ENCODE data around the gene SPSB1.

Gene SPSB1

GRCh38 chr1:9248341-9249262 is 44.1 kb upstream of the SPSB1 start:
- no CpG with 5 or more reads among the region's 21 CpGs for WGBS (ENCODE audit: extremely low coverage, insufficient coverage, insufficient read length)

GRCh38 chr1:9249263-9249533 is 43.5 kb upstream of the SPSB1 start:
- DNase-seq, result no peak
- Histone ChIP-seq H4K12ac (ENCODE audit: low read depth, low read length) (no peak overlapping the region), H3K4me2 (ENCODE audit: low read length) (no peak overlapping the region), H3K27me3 (ENCODE audit: insufficient read depth, low read length) (no peaks in the 10 kb centered on the region), H4K91ac (ENCODE audit: low read depth, low read length) (no peak overlapping the region), H3K79me1 (ENCODE audit: low read length) (no peaks in the 10 kb centered on the region), H3K14ac (ENCODE audit: low read length) (no peak overlapping the region), H3K36me3 (ENCODE audit: control insufficient read depth in 1 of 2, insufficient read depth in 2 of 2, low read length in 2 of 2) (peaks cover 10 to 12% of the 10 kb centered on the region in 2 experiments), H3K4me1 (ENCODE audit: control insufficient read depth in 1 of 2, insufficient read depth in 2 of 2, low read length in 2 of 2) (peaks cover 0 to 10% of the 10 kb centered on the region in 2 experiments), H4K8ac (ENCODE audit: low read depth, low read length) (no peak overlapping the region), H3K4me3 (ENCODE audit: low read depth, low read length) (no peak overlapping the region), H2BK12ac (ENCODE audit: low read length) (no peak overlapping the region), H3K9ac (ENCODE audit: low read length) (no peak overlapping the region), H3K79me2 (ENCODE audit: control insufficient read depth, insufficient read depth, low read length, poor library complexity) (no peaks in the 10 kb centered on the region), H3K9me3 (ENCODE audit: insufficient read depth, low read depth, low read length) (no peaks in the 10 kb centered on the region), H2BK5ac (ENCODE audit: low read depth, low read length, poor library complexity) (no peak overlapping the region), H3K23ac (ENCODE audit: low read length) (no peak overlapping the region), H2BK120ac (ENCODE audit: insufficient read depth, low read length, poor library complexity) (no peak overlapping the region), H3K4ac (ENCODE audit: low read depth, low read length) (no peak overlapping the region), H2AFZ (ENCODE audit: insufficient read depth, low read length, poor library complexity) (no peak overlapping the region), H2AK5ac (ENCODE audit: low read length) (no peak overlapping the region), H3K27ac (ENCODE audit: low read depth, low read length) (no peak overlapping the region), H3K18ac (ENCODE audit: low read length) (no peak overlapping the region)
- WGBS (ENCODE audit: extremely low coverage, insufficient coverage, insufficient read length), result no CpG with 5 or more reads among the region's 3 CpGs

More at GRCh38 chr1:9248341-9249262, 44.1 kb upstream of the SPSB1 start:
- H3K27me3 ChIP-seq (ENCODE audit: insufficient read depth, low read length), result no peaks in the 10 kb centered on the region
- H3K27ac ChIP-seq (ENCODE audit: low read depth, low read length), result no peak overlapping the region
- H3K18ac ChIP-seq (ENCODE audit: low read length), result no peak overlapping the region
- no peak overlapping the region for H3K14ac ChIP-seq (ENCODE audit: low read length)
- no peak overlapping the region for H3K23ac ChIP-seq (ENCODE audit: low read length)
- no peak overlapping the region for H4K8ac ChIP-seq (ENCODE audit: low read depth, low read length)
- H2BK120ac ChIP-seq (ENCODE audit: insufficient read depth, low read length, poor library complexity), result no peak overlapping the region
- no peak for DNase-seq
- H4K12ac ChIP-seq (ENCODE audit: low read depth, low read length), result no peak overlapping the region
- H3K4me3 ChIP-seq (ENCODE audit: low read depth, low read length), result no peak overlapping the region
- no peak overlapping the region for H2BK12ac ChIP-seq (ENCODE audit: low read length)
- peaks cover 10 to 12% of the 10 kb centered on the region in 2 experiments for H3K36me3 ChIP-seq (ENCODE audit: control insufficient read depth in 1 of 2, insufficient read depth in 2 of 2, low read length in 2 of 2)
- H2AFZ ChIP-seq (ENCODE audit: insufficient read depth, low read length, poor library complexity), result no peak overlapping the region
- H3K4ac ChIP-seq (ENCODE audit: low read depth, low read length), result no peak overlapping the region
- H4K91ac ChIP-seq (ENCODE audit: low read depth, low read length), result no peak overlapping the region
- H3K79me1 ChIP-seq (ENCODE audit: low read length), result no peaks in the 10 kb centered on the region
- no peaks in the 10 kb centered on the region for H3K79me2 ChIP-seq (ENCODE audit: control insufficient read depth, insufficient read depth, low read length, poor library complexity)
- no peaks in the 10 kb centered on the region for H3K9me3 ChIP-seq (ENCODE audit: insufficient read depth, low read depth, low read length)
- H3K4me2 ChIP-seq (ENCODE audit: low read length), result no peak overlapping the region
- peaks cover 0 to 8% of the 10 kb centered on the region in 2 experiments for H3K4me1 ChIP-seq (ENCODE audit: control insufficient read depth in 1 of 2, insufficient read depth in 2 of 2, low read length in 2 of 2)
- H2AK5ac ChIP-seq (ENCODE audit: low read length), result no peak overlapping the region
- H3K9ac ChIP-seq (ENCODE audit: low read length), result no peak overlapping the region
- H2BK5ac ChIP-seq (ENCODE audit: low read depth, low read length, poor library complexity), result no peak overlapping the region

GRCh38 chr1:9249534-9250410 is 42.9 kb upstream of the SPSB1 start:
- Histone ChIP-seq H3K4ac (ENCODE audit: low read depth, low read length) (no peak overlapping the region), H2AFZ (ENCODE audit: insufficient read depth, low read length, poor library complexity) (no peak overlapping the region), H2BK5ac (ENCODE audit: low read depth, low read length, poor library complexity) (no peak overlapping the region), H4K12ac (ENCODE audit: low read depth, low read length) (no peak overlapping the region), H2BK120ac (ENCODE audit: insufficient read depth, low read length, poor library complexity) (no peak overlapping the region), H3K79me2 (ENCODE audit: control insufficient read depth, insufficient read depth, low read length, poor library complexity) (no peaks in the 10 kb centered on the region), H3K18ac (ENCODE audit: low read length) (no peak overlapping the region), H3K27me3 (ENCODE audit: insufficient read depth, low read length) (no peaks in the 10 kb centered on the region), H3K23ac (ENCODE audit: low read length) (no peak overlapping the region), H2AK5ac (ENCODE audit: low read length) (no peak overlapping the region), H4K91ac (ENCODE audit: low read depth, low read length) (no peak overlapping the region), H3K4me2 (ENCODE audit: low read length) (no peak overlapping the region), H2BK12ac (ENCODE audit: low read length) (no peak overlapping the region), H4K8ac (ENCODE audit: low read depth, low read length) (no peak overlapping the region), H3K79me1 (ENCODE audit: low read length) (no peaks in the 10 kb centered on the region), H3K9me3 (ENCODE audit: insufficient read depth, low read depth, low read length) (no peaks in the 10 kb centered on the region), H3K4me1 (ENCODE audit: control insufficient read depth in 1 of 2, insufficient read depth in 2 of 2, low read length in 2 of 2) (peaks cover 0 to 10% of the 10 kb centered on the region in 2 experiments), H3K4me3 (ENCODE audit: low read depth, low read length) (no peak overlapping the region), H3K9ac (ENCODE audit: low read length) (no peak overlapping the region), H3K36me3 (ENCODE audit: control insufficient read depth in 1 of 2, insufficient read depth in 2 of 2, low read length in 2 of 2) (peaks cover 10 to 12% of the 10 kb centered on the region in 2 experiments), H3K14ac (ENCODE audit: low read length) (no peak overlapping the region), H3K27ac (ENCODE audit: low read depth, low read length) (no peak overlapping the region)
- no CpG with 5 or more reads among the region's 17 CpGs for WGBS (ENCODE audit: extremely low coverage, insufficient coverage, insufficient read length)
- DNase-seq, result peak in 1 of 2 donors; percentile 52

- H2AFZ ChIP-seq (ENCODE audit: insufficient read depth, low read length, poor library complexity), result no peak overlapping the region
- no peak overlapping the region for H4K12ac ChIP-seq (ENCODE audit: low read depth, low read length)
- H3K36me3 ChIP-seq (ENCODE audit: control insufficient read depth in 1 of 2, insufficient read depth in 2 of 2, low read length in 2 of 2), result peaks cover 6 to 8% of the 10 kb centered on the region in 2 experiments
- no peak overlapping the region for H3K4ac ChIP-seq (ENCODE audit: low read depth, low read length)
- no peak overlapping the region for H3K23ac ChIP-seq (ENCODE audit: low read length)
- no peak overlapping the region for H2AK5ac ChIP-seq (ENCODE audit: low read length)
- peak overlapping the region; percentile 21 for H3K9ac ChIP-seq (ENCODE audit: low read length)
- H3K9me3 ChIP-seq (ENCODE audit: insufficient read depth, low read depth, low read length), result no peaks in the 10 kb centered on the region
- no peaks in the 10 kb centered on the region for H3K27me3 ChIP-seq (ENCODE audit: insufficient read depth, low read length)
- H4K8ac ChIP-seq (ENCODE audit: low read depth, low read length), result no peak overlapping the region
- no peak overlapping the region for H3K18ac ChIP-seq (ENCODE audit: low read length)
- H2BK120ac ChIP-seq (ENCODE audit: insufficient read depth, low read length, poor library complexity), result no peak overlapping the region
- H3K79me2 ChIP-seq (ENCODE audit: control insufficient read depth, insufficient read depth, low read length, poor library complexity), result no peaks in the 10 kb centered on the region
- H3K4me2 ChIP-seq (ENCODE audit: low read length), result no peak overlapping the region
- no peak overlapping the region for H2BK12ac ChIP-seq (ENCODE audit: low read length)
- H4K91ac ChIP-seq (ENCODE audit: low read depth, low read length), result no peak overlapping the region
- DNase-seq, result no peak
- no peaks in the 10 kb centered on the region for H3K79me1 ChIP-seq (ENCODE audit: low read length)
- no CpG with 5 or more reads among the region's 21 CpGs for WGBS (ENCODE audit: extremely low coverage, insufficient coverage, insufficient read length)
- no peak overlapping the region for H3K27ac ChIP-seq (ENCODE audit: low read depth, low read length)
- no peak overlapping the region for H3K14ac ChIP-seq (ENCODE audit: low read length)
- no peak overlapping the region for H3K4me3 ChIP-seq (ENCODE audit: low read depth, low read length)
- H2BK5ac ChIP-seq (ENCODE audit: low read depth, low read length, poor library complexity), result no peak overlapping the region
- H3K4me1 ChIP-seq (ENCODE audit: control insufficient read depth in 1 of 2, insufficient read depth in 2 of 2, low read length in 2 of 2), result peaks cover 0 to 10% of the 10 kb centered on the region in 2 experiments
These were observed 42.0 kb upstream of the SPSB1 start for GRCh38 chr1:9250411-9251381.
